AG04450 (cell line): ENCODE measurements around the gene OR5W2. TPM values are rescaled to one million over a fixed set of nuclear protein-coding genes. Genes with fewer than 3 reads are reported as not detected.

Experiments used
- CTCF ChIA-PET: fragments of 300-600, 350-600 bp; formaldehyde crosslinking; extraction: SDS; loops from one replicate; lab custom pipeline; 2022; ENCODE audit warnings: antibody characterized with exemption, inconsistent platforms; lab: Charles Lee
- POLR2A ChIA-PET: fragments of 350-600 bp; formaldehyde crosslinking; extraction: SDS; loops from one replicate; lab custom pipeline; 2021; ENCODE audit warnings: antibody characterized with exemption, inconsistent platforms; lab: Yijun Ruan, JAX
- DNase-seq: peaks from one replicate; pipeline ENCODE4 v3.0.0-alpha.2; 2011; ENCODE audit warnings: low read depth, low spot score
- H3K27ac ChIP-seq: one replicate; pipeline ENCODE4 v1.5.1; 2012; ENCODE audit warnings: low read depth, low read length, control low read depth
- H3K27me3 ChIP-seq: one replicate; pipeline ENCODE4 v1.6.0; 2012; ENCODE audit warnings: low read length; ENCODE audit not compliant: control insufficient read depth, insufficient read depth
- H3K4me3 ChIP-seq: 2 replicates; pipeline ENCODE4 v1.5.1; 2011; ENCODE audit warnings: mild to moderate bottlenecking, low read depth, low read length, control low read depth
- H3K9me3 ChIP-seq: 2 replicates; pipeline ENCODE4 v1.5.1; 2012; ENCODE audit warnings: low read length; ENCODE audit not compliant: control insufficient read depth, insufficient read depth
- polyA minus RNA-seq: library from RNA; depleted of rRNA, polyadenylated mRNA; stranded (reverse); fragments of >200 nt; gene quantifications from 2 replicates; pipeline ENCODE4 v1.2.3, GENCODE V29; 2011; rRNA and poly(A)+ RNA removed
- polyA plus RNA-seq: library from polyadenylated mRNA; depleted of rRNA; stranded (reverse); fragments of >200 nt; gene quantifications from 2 replicates; pipeline ENCODE4 v1.2.3, GENCODE V29; 2011; rRNA removed
- TF ChIP-seq, protein P1 (sequence below): IDR thresholded peaks from 2 replicates; pipeline ENCODE4 v1.5.1; 2011; ENCODE audit warnings: low read depth, low read length, control low read depth, inconsistent platforms

Gene OR5W2
- not detected in 2 replicates for polyA plus RNA-seq
- not detected in 2 replicates for polyA minus RNA-seq

DNA sequence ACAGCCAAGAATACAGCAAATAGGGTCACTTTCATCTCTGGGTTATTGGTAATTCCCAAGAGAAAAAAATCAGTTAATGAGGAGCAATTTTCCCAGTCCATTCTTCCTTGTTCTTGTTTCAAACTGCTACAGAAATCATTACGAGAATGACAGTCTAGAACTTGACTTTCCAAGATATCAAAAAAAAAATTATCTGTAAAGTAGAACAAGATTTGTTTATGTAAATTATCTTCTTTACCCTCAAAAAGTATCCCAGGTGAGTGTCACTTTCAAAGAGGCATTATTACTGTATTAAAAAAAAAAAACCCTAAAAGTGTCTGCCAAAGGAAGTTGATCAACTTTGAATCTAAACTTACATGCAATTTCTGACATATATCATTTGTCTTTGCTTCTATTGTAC is at the start of gene OR5W2:
OR5W2 (minus strand) TSS at position 101 of the 400 bp plus-strand sequence; CDS start at position 101, 0 bp downstream.
- DNase-seq = no peak
- TF ChIP-seq, protein P1, sequence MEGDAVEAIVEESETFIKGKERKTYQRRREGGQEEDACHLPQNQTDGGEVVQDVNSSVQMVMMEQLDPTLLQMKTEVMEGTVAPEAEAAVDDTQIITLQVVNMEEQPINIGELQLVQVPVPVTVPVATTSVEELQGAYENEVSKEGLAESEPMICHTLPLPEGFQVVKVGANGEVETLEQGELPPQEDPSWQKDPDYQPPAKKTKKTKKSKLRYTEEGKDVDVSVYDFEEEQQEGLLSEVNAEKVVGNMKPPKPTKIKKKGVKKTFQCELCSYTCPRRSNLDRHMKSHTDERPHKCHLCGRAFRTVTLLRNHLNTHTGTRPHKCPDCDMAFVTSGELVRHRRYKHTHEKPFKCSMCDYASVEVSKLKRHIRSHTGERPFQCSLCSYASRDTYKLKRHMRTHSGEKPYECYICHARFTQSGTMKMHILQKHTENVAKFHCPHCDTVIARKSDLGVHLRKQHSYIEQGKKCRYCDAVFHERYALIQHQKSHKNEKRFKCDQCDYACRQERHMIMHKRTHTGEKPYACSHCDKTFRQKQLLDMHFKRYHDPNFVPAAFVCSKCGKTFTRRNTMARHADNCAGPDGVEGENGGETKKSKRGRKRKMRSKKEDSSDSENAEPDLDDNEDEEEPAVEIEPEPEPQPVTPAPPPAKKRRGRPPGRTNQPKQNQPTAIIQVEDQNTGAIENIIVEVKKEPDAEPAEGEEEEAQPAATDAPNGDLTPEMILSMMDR = no peak
- POLR2A ChIA-PET = no interaction called here
- CTCF ChIA-PET = no interaction called here
- Histone ChIP-seq H3K27me3 (no peaks in the 10 kb centered on the region), H3K27ac (no peak within 1 kb of the TSS), H3K9me3 (peaks cover 11% of the 10 kb centered on the region), H3K4me3 (no peak within 1 kb of the TSS)

DNA sequence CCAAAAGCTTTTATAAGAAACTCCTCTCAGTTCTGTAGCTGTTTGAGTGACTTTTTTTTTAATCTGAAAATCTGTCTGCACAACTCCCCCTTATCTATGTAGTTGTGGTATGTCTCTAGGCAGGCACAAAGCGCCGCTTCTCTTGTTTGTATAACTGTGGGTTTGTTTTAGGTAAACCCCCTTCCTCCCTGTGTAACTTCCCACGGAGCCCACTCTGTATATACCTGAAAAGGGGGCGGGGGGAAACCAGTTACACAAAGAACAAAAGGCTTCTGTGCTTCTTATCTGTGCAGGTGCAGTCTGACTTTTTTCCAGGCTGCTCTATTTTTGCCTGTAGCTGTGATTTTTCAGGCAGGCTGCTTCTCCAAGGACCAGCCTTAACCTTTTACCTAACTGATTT is 42.1 kb upstream of the OR5W2 start:
- Histone ChIP-seq H3K9me3 (peaks cover 3% of the 10 kb centered on the region; the same call in 1 of the 2 replicates), H3K4me3 (no peak overlapping the region), H3K27me3 (no peaks in the 10 kb centered on the region), H3K27ac (no peak overlapping the region)
- TF ChIP-seq, protein P1 = no peak
- POLR2A ChIA-PET = no interaction called here
- DNase-seq = no peak
- CTCF ChIA-PET = no interaction called here

DNA sequence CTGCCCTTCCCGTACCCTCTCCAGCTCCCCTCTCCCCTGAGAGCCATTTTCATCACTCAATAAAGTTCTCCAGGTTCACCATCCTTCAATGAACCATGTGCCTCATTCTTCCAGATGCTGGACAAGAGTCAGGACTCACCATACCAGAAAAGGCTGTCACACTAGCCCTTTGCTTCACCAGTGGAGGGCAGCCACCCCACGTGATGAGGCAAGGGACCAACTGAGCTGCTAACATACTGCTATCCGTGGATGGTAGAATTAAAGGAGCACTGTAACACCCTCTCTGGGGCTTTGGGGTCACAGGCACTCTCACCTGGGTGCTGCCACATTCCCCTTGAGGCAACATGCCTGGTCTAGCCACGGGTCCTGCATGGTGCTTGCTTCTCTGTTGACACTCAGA is 34.9 kb upstream of the OR5W2 start:
- ChIA-PET CTCF (no interaction called here), POLR2A (no interaction called here)
- Histone ChIP-seq H3K27ac (no peak overlapping the region), H3K4me3 (no peak overlapping the region), H3K9me3 (peaks cover 13% of the 10 kb centered on the region; the same call in 1 of the 2 replicates), H3K27me3 (no peaks in the 10 kb centered on the region)
- TF ChIP-seq, protein P1 = no peak
- DNase-seq = no peak

DNA sequence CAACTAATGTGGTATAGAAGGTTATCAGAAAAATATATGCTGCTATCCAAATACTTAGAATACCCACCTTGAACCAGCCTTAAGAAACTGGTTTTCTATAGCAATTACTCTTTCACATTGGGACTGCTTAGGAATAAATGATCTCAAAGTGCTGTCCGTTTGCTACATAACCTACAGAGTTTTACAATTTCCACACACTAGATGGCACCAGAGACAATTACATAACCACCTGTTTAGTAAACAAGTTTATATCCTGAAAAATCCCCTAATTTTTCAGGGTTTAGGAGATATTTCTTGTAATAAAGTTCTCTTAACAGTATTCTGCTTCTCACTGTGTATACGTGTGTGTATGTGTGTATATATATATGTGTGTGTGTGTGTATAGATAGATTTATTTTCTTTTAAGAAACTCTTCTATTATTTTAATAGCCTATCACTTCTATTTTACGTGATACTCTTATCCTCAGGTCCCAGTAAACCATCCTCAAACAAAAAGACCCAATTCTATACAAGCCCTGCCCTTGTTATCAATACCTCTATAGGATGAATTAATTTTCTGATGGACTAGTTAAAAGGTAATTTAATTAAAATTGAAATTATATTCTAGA is 28.5 kb upstream of the OR5W2 start:
- no peak overlapping the region for H3K27ac ChIP-seq
- H3K27me3 ChIP-seq = no peaks in the 10 kb centered on the region
- no peak for DNase-seq
- no peak overlapping the region for H3K4me3 ChIP-seq
- TF ChIP-seq, protein P1 = peak; percentile 22
- H3K9me3 ChIP-seq = no peaks in the 10 kb centered on the region
- ChIA-PET POLR2A (no interaction called here), CTCF (no interaction called here)

DNA sequence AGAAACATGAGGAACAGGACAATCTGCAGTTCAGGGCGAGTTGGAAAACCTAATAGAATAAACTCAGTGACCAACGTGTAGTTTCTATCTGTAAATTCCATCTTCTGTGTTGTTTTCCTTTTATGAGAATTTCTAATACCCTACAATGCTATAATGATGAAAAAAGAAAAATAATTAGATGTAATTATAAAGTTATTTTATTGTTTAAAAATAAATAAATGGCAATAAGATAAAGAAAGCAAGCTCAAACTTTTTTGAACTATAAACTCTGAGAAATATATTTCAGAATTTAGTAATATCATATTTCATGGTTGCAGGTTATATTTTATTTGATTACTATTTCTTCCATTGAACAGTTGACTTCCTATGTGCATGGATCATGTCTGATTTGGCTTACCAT is 21.9 kb upstream of the OR5W2 start, which contains the start of gene OR5I1:
OR5I1 (minus strand) TSS at position 101 of the 400 bp plus-strand sequence; CDS start at position 101, 0 bp downstream.
- DNase-seq = no peak
- POLR2A ChIA-PET = no interaction called here
- no peaks in the 10 kb centered on the region for H3K27me3 ChIP-seq
- H3K4me3 ChIP-seq = no peak within 1 kb of the TSS
- TF ChIP-seq, protein P1 = no peak
- no peak within 1 kb of the TSS for H3K27ac ChIP-seq
- CTCF ChIA-PET = no interaction called here
- no peaks in the 10 kb centered on the region for H3K9me3 ChIP-seq
